ENCODE measurements around the gene HES5.

The HES5 gene

GRCh38 chr1:2515763-2516080 is 14.3 kb downstream of the HES5 start:
- no peak for FAIRE-seq
- DNase-seq (ENCODE audit: insufficient read length, low spot score) = no peak
- no peak for TF ChIP-seq CTCF (IDR thresholded peaks at IDR 0.05; ENCODE audit: insufficient read depth, missing control alignments)

GRCh38 chr1:2514863-2515762 is 14.9 kb downstream of the HES5 start:
- DNase-seq (ENCODE audit: insufficient read length, low spot score) (no peak), FAIRE-seq (no peak)
- TF ChIP-seq CTCF (IDR thresholded peaks at IDR 0.05; ENCODE audit: insufficient read depth, missing control alignments) = no peak

GRCh38 chr1:2513939-2514652 is 16.0 kb downstream of the HES5 start:
- DNase-seq (ENCODE audit: insufficient read length, low spot score) (no peak), FAIRE-seq (no peak)
- no peak for TF ChIP-seq CTCF (IDR thresholded peaks at IDR 0.05; ENCODE audit: insufficient read depth, missing control alignments)

- DNase-seq (ENCODE audit: insufficient read length, low spot score) (no peak), FAIRE-seq (no peak)
- TF ChIP-seq CTCF (IDR thresholded peaks at IDR 0.05; ENCODE audit: insufficient read depth, missing control alignments) = no peak
Observed at GRCh38 chr1:2512862-2513421, 17.1 kb downstream of the HES5 start.

- no peak for DNase-seq (ENCODE audit: insufficient read length, low spot score)
- TF ChIP-seq CTCF (IDR thresholded peaks at IDR 0.05; ENCODE audit: insufficient read depth, missing control alignments) = no peak
- FAIRE-seq = no peak
Observed at GRCh38 chr1:2510366-2511155, 19.5 kb downstream of the HES5 start.

GRCh38 chr1:2509589-2509988 is 20.5 kb downstream of the HES5 start:
- FAIRE-seq (no peak), DNase-seq (ENCODE audit: insufficient read length, low spot score) (no peak)
- no peak for TF ChIP-seq CTCF (IDR thresholded peaks at IDR 0.05; ENCODE audit: insufficient read depth, missing control alignments)

Data from D721Med (cell line).